ENCODE measurements around the gene MAD1L1.

DNA sequence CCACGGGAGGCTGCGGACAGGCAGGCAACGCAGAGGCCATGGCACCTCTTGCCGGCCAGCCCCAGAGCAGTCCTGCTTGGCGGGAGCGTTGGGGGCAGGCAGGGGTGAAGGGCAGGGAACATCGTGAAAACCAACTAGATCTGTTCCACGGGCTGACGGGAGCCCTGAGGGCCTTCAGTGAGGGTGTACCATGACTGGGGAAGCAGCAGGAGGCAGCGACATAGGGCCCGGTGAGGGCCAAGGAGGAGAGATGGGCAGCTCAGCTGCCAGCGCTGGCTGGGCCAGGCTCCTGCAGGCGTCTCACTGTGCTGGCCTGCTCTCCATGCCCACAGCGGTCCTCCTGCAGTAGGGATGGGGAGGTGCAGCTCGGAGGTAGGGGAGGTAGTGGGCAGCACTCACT lies 366.1 kb downstream of the MAD1L1 start:
- TF ChIP-seq EZH2 (IDR thresholded peaks at IDR 0.05) (no peak), POLR2AphosphoS5 (IDR thresholded peaks at IDR 0.05; ENCODE audit: borderline replicate concordance, low read depth, low read length) (no peak), FOXP2 (optimal IDR thresholded peaks at IDR 0.05; ENCODE audit: control extremely low read depth, extremely low read length, insufficient read depth) (no peak)
